ENCODE measurements around the gene IL26. TPM values are rescaled to one million over a fixed set of nuclear protein-coding genes. Genes with fewer than 3 reads are reported as not detected.

IL26 gene
- total RNA-seq, 1 donor from 2014 or later = not detected

- Histone ChIP-seq H3K9me3 (no peaks in the 10 kb centered on the region), H3K4me1 (no peaks in the 10 kb centered on the region), H3K36me3 (no peaks in the 10 kb centered on the region), H3K4me3 (no peak overlapping the region), H3K27ac (no peak overlapping the region), H3K27me3 (peaks cover 5% of the 10 kb centered on the region)
- no peak for TF ChIP-seq CTCF (IDR thresholded peaks at IDR 0.05)
- intact Hi-C loops (cut with DNase I) = no loop called here
- ATAC-seq = no peak
- DNase-seq = no peak
Observed at GRCh38 chr12:68261896-68262295, 36.3 kb upstream of the IL26 start.

- ATAC-seq (no peak), DNase-seq (no peak)
- Histone ChIP-seq H3K9me3 (no peaks in the 10 kb centered on the region), H3K36me3 (no peaks in the 10 kb centered on the region), H3K4me3 (no peak overlapping the region), H3K27ac (no peak overlapping the region), H3K4me1 (no peaks in the 10 kb centered on the region), H3K27me3 (peaks cover 5% of the 10 kb centered on the region)
- intact Hi-C loops (cut with DNase I) = no loop called here
- TF ChIP-seq CTCF (IDR thresholded peaks at IDR 0.05) = no peak
Observed at GRCh38 chr12:68260153-68260552, 34.5 kb upstream of the IL26 start.

GRCh38 chr12:68259318-68259940, 33.8 kb upstream of the IL26 start:
- H3K27ac ChIP-seq = no peak overlapping the region
- H3K36me3 ChIP-seq = no peaks in the 10 kb centered on the region
- H3K9me3 ChIP-seq = no peaks in the 10 kb centered on the region
- H3K4me1 ChIP-seq = no peaks in the 10 kb centered on the region
- no peak overlapping the region for H3K4me3 ChIP-seq
- intact Hi-C loops (cut with DNase I) = no loop called here
- ATAC-seq (no peak), DNase-seq (no peak)
- peaks cover 5% of the 10 kb centered on the region for H3K27me3 ChIP-seq
- no peak for TF ChIP-seq CTCF (IDR thresholded peaks at IDR 0.05)

- TF ChIP-seq CTCF (IDR thresholded peaks at IDR 0.05) = no peak
- no peaks in the 10 kb centered on the region for H3K9me3 ChIP-seq
- DNase-seq = no peak
- H3K36me3 ChIP-seq = no peaks in the 10 kb centered on the region
- H3K4me3 ChIP-seq = no peak within 1 kb of the TSS
- peaks cover 3% of the 10 kb centered on the region for H3K27me3 ChIP-seq
- intact Hi-C loops (cut with DNase I) = no loop called here
- no peak within 1 kb of the TSS for H3K27ac ChIP-seq
- H3K4me1 ChIP-seq = no peaks in the 10 kb centered on the region
- ATAC-seq = no peak
Observed at GRCh38 chr12:68253504-68253903, 27.9 kb upstream of the IL26 start, which contains the start of gene IL22. Gene IL22 (minus strand): TSS chr12:68253604. CDS start chr12:68253448, 156 bp downstream.

DNA sequence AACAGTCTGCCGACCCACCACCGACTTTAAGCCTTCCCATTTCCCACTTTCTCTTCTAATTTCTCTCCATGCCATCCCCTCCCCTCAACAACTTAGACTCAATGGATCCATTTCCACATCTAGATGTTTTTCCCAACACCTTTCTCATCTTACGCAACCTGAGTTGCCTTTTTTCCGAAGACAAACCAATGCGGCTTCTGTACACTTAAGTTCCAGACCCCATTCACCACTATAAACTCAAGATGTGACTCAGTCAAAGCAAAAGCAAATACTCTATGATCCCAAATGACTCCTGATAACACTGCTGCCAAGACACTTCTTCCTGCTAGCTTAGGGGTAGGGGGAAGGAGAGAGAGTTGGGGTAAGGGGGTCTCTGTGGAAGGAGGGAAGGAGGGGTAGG, 26.5 kb upstream of the IL26 start:
- H3K4me3 ChIP-seq = no peak overlapping the region
- no peak for TF ChIP-seq CTCF (IDR thresholded peaks at IDR 0.05)
- no peaks in the 10 kb centered on the region for H3K9me3 ChIP-seq
- no peak for ATAC-seq
- no peaks in the 10 kb centered on the region for H3K36me3 ChIP-seq
- H3K27ac ChIP-seq = no peak overlapping the region
- no peak for DNase-seq
- no peaks in the 10 kb centered on the region for H3K27me3 ChIP-seq
- intact Hi-C loops (cut with DNase I) = no loop called here
- H3K4me1 ChIP-seq = no peaks in the 10 kb centered on the region

DNA sequence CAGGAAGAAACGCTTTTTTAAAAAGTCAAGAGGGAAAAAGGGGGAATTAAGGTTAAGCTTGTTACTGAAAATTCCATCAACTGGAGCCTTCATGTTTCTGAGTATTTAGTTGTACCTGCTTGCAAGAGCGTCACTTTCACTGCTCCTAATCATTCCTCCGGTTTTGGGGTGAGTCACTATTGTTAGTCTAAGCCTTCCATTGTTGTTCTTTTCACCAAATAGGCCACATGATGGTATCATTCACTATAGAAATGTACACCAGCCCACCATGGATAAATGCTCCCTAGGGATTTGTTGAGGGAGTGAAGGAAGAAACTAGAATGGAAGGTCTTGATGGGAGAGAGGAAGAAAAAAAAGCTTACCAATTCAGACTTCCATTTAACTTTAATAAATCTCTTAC, 24.8 kb upstream of the IL26 start:
- no peak for DNase-seq
- Histone ChIP-seq H3K36me3 (no peaks in the 10 kb centered on the region), H3K4me1 (no peaks in the 10 kb centered on the region), H3K9me3 (no peaks in the 10 kb centered on the region), H3K27ac (no peak overlapping the region), H3K27me3 (no peaks in the 10 kb centered on the region), H3K4me3 (no peak overlapping the region)
- intact Hi-C loops (cut with DNase I) = no loop called here
- ATAC-seq = no peak
- no peak for TF ChIP-seq CTCF (IDR thresholded peaks at IDR 0.05)

Data from upper lobe of right lung (tissue), 1 donor.